ENCODE results near the gene ZNF608. TPM values are rescaled to one million over a fixed set of nuclear protein-coding genes. Genes with fewer than 3 reads are reported as not detected.

The ZNF608 gene
- total and polyA plus RNA-seq, 4 experiments from 2014 or later, result not detected

DNA sequence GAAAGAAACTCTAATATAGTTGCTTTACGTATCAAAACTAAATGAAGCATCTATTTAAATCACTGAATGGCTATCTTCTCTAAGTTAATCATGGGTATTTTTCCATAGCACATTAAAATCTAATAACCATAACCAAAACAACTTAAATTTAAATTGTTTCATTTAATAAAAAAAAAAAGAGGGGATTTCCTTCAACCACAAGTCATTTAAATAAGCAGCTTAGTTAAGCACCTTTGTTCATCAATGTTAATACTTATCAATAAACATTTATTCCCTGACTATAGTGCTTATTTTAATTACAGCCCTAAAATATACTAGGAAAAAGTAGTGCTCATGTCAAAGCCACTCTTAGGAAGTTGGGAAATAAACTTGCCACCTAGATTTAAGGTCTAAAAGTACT, 30.3 kb downstream of the ZNF608 start:
- Mint-ChIP-seq H3K27me3 (no peaks in the 10 kb centered on the region), H3K4me3 (no peak overlapping the region), H3K9me3 (peaks cover 0 to 5% (median under 1%) of the 10 kb centered on the region in 8 donors), H3K27ac (no peak overlapping the region), H3K4me1 (no peaks in the 10 kb centered on the region), H3K36me3 (no peaks in the 10 kb centered on the region)
- Histone ChIP-seq H3K9me3 (ENCODE audit: control insufficient read depth in 1 of 2, low read length in 2 of 2) (no peaks in the 10 kb centered on the region), H3K4me1 (ENCODE audit: insufficient read depth, low read length) (no peaks in the 10 kb centered on the region), H3K27ac (ENCODE audit: low read depth, low read length) (no peak overlapping the region), H3K27me3 (ENCODE audit: insufficient read depth, low read length) (no peaks in the 10 kb centered on the region), H3K36me3 (ENCODE audit: insufficient read depth, low read length) (no peaks in the 10 kb centered on the region), H3K4me3 (ENCODE audit: low read length in 2 of 2) (no peak overlapping the region)
- ChIA-PET CTCF (ENCODE audit: partially characterized antibody) (no interaction called here), POLR2A (ENCODE audit: partially characterized antibody) (no interaction called here)
- no peak for DNase-seq
- intact Hi-C loops (cut with micrococcal nuclease), result no loop called here

DNA sequence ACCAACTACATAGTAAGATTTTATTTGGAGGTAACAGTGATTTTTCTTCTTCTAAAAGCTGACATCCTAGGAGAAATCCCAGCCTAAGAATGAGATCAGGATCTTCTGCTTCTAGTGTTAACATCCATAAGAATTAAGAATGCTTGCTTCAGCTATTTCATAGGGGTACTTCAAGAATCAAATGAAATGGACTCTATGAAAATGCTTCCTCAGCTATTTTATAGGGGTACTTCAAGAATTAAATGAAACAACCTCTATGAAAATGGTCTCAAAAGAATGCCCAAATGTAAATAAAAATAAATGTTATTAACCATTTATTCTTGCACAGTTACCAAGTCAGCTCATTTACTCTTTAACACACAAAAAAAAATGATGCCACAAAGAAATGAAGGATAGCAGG, 31.5 kb downstream of the ZNF608 start:
- no peaks in the 10 kb centered on the region for H3K36me3 ChIP-seq (ENCODE audit: insufficient read depth, low read length)

DNA sequence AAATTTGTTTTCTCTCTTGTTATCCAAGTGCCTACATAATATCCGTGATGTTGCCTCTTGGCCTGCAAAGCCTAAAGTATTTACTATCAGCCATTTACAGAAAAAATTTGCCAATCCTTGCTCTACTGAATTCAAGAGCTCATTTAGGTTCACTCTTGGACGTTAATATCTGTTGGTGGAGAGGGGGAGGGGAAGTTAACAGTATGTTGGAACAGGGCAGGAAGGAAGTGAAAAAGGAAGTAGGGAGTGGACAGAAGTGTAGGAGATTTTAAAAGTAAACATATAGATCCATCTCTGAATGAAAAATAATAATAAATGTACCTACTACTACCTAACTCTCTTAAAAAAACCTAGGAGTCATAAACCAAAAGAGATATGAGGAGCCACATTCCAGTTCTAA, 32.8 kb downstream of the ZNF608 start:
- ChIA-PET CTCF (ENCODE audit: partially characterized antibody) (no interaction called here), POLR2A (ENCODE audit: partially characterized antibody) (no interaction called here)
- Histone ChIP-seq H3K4me1 (ENCODE audit: insufficient read depth, low read length) (no peaks in the 10 kb centered on the region), H3K36me3 (ENCODE audit: insufficient read depth, low read length) (no peaks in the 10 kb centered on the region), H3K9me3 (ENCODE audit: control insufficient read depth in 1 of 2, low read length in 2 of 2) (no peaks in the 10 kb centered on the region), H3K27me3 (ENCODE audit: insufficient read depth, low read length) (no peaks in the 10 kb centered on the region), H3K27ac (ENCODE audit: low read depth, low read length) (no peak overlapping the region), H3K4me3 (ENCODE audit: low read length in 2 of 2) (no peak overlapping the region)
- H3K36me3 Mint-ChIP-seq, result no peaks in the 10 kb centered on the region
- no peak for DNase-seq
- H3K27ac Mint-ChIP-seq, result no peak overlapping the region
- H3K4me3 Mint-ChIP-seq, result no peak overlapping the region
- peaks cover 0 to 4% (median 2%) of the 10 kb centered on the region in 8 donors for H3K9me3 Mint-ChIP-seq
- intact Hi-C loops (cut with micrococcal nuclease), result no loop called here
- no peaks in the 10 kb centered on the region for H3K27me3 Mint-ChIP-seq
- H3K4me1 Mint-ChIP-seq, result no peaks in the 10 kb centered on the region

More for the DNA sequence above, 31.5 kb downstream of the ZNF608 start:
- H3K4me3 ChIP-seq (ENCODE audit: low read length in 2 of 2), result no peak overlapping the region
- Mint-ChIP-seq H3K27ac (no peak overlapping the region), H3K4me1 (no peaks in the 10 kb centered on the region), H3K9me3 (peaks cover 0 to 3% (median under 1%) of the 10 kb centered on the region in 8 donors), H3K4me3 (no peak overlapping the region), H3K36me3 (no peaks in the 10 kb centered on the region), H3K27me3 (no peaks in the 10 kb centered on the region)
- H3K27ac ChIP-seq (ENCODE audit: low read depth, low read length), result no peak overlapping the region
- DNase-seq, result no peak
- intact Hi-C loops (cut with micrococcal nuclease), result no loop called here
- H3K27me3 ChIP-seq (ENCODE audit: insufficient read depth, low read length), result no peaks in the 10 kb centered on the region
- ChIA-PET POLR2A (ENCODE audit: partially characterized antibody) (no interaction called here), CTCF (ENCODE audit: partially characterized antibody) (no interaction called here)
- H3K4me1 ChIP-seq (ENCODE audit: insufficient read depth, low read length), result no peaks in the 10 kb centered on the region
- no peaks in the 10 kb centered on the region for H3K9me3 ChIP-seq (ENCODE audit: control insufficient read depth in 1 of 2, low read length in 2 of 2)

DNA sequence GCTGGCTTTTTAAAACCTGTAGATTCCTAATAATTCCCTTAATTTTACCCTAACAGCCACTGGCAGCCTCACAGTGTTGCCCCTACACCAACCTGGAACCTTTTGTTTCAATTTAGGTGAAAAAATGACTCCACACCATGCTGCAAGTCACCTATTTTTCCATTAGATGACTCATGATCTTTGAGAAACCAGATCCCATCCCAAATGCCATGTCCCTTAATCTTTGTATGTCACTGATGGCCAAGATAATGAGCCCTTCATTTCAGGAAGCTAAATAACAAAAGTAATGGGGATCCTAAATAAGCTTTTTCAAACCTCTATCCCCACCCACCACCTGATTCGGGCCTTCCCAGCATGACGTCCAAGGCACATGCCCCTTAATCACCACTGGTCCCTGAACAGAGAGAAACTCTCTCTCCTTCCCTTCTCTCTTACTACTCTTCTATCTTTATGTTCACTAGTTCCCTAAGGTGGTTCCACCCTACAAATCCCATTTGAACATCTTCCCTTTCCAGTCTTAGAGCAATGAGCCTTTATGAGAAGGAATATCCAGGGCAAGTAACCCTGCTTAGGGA, 33.6 kb downstream of the ZNF608 start:
- no peaks in the 10 kb centered on the region for H3K36me3 Mint-ChIP-seq
- H3K9me3 Mint-ChIP-seq, result peaks cover 0 to 4% (median 2%) of the 10 kb centered on the region in 8 donors
- no peaks in the 10 kb centered on the region for H3K4me1 Mint-ChIP-seq
- no peak overlapping the region for H3K27ac Mint-ChIP-seq
- ChIA-PET POLR2A (ENCODE audit: partially characterized antibody) (no interaction called here), CTCF (ENCODE audit: partially characterized antibody) (no interaction called here)
- no peaks in the 10 kb centered on the region for H3K9me3 ChIP-seq (ENCODE audit: control insufficient read depth in 1 of 2, low read length in 2 of 2)
- no peak for DNase-seq
- H3K27me3 Mint-ChIP-seq, result no peaks in the 10 kb centered on the region
- no peaks in the 10 kb centered on the region for H3K27me3 ChIP-seq (ENCODE audit: insufficient read depth, low read length)
- intact Hi-C loops (cut with micrococcal nuclease), result no loop called here
- H3K4me1 ChIP-seq (ENCODE audit: insufficient read depth, low read length), result no peaks in the 10 kb centered on the region
- H3K36me3 ChIP-seq (ENCODE audit: insufficient read depth, low read length), result no peaks in the 10 kb centered on the region
- H3K27ac ChIP-seq (ENCODE audit: low read depth, low read length), result no peak overlapping the region
- no peak overlapping the region for H3K4me3 ChIP-seq (ENCODE audit: low read length in 2 of 2)
- no peak overlapping the region for H3K4me3 Mint-ChIP-seq

DNA sequence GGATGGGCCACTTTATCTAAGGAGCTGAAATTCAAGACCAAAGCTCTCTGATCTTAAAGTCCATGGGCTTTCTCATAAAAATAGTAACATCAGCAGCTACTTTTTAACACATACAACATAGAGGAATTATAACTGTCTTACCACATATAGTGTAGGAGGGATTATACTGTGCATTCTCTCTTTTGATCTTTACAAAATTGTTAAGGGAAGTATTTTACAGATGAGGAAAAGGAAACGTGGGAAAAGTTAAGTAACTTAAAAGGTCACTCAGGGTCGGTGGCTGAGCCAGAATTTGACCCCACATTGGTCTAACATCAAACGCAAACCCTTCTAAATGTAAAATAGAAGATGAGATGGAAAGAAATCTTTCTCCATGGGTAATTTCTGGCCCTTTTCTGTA, 38.4 kb downstream of the ZNF608 start:
- no peaks in the 10 kb centered on the region for H3K9me3 ChIP-seq (ENCODE audit: control insufficient read depth in 1 of 2, low read length in 2 of 2)
- H3K4me3 ChIP-seq (ENCODE audit: low read length in 2 of 2), result no peak overlapping the region
- intact Hi-C loops (cut with micrococcal nuclease), result no loop called here
- no peak overlapping the region for H3K4me3 Mint-ChIP-seq
- POLR2A ChIA-PET (ENCODE audit: partially characterized antibody), result no interaction called here
- no peaks in the 10 kb centered on the region for H3K4me1 ChIP-seq (ENCODE audit: insufficient read depth, low read length)
- no peak overlapping the region for H3K27ac ChIP-seq (ENCODE audit: low read depth, low read length)
- no peaks in the 10 kb centered on the region for H3K27me3 ChIP-seq (ENCODE audit: insufficient read depth, low read length)
- no peak overlapping the region for H3K27ac Mint-ChIP-seq
- CTCF ChIA-PET (ENCODE audit: partially characterized antibody), result no interaction called here
- H3K4me1 Mint-ChIP-seq, result no peaks in the 10 kb centered on the region
- peaks cover 0 to 7% (median 2%) of the 10 kb centered on the region in 8 donors for H3K9me3 Mint-ChIP-seq
- H3K36me3 ChIP-seq (ENCODE audit: insufficient read depth, low read length), result no peaks in the 10 kb centered on the region
- H3K27me3 Mint-ChIP-seq, result peaks cover 0 to 3% of the 10 kb centered on the region in 2 donors
- DNase-seq, result no peak
- H3K36me3 Mint-ChIP-seq, result no peaks in the 10 kb centered on the region

- H3K36me3 ChIP-seq (ENCODE audit: insufficient read depth, low read length), result no peaks in the 10 kb centered on the region
- CTCF ChIA-PET (ENCODE audit: partially characterized antibody), result no interaction called here
- no peak overlapping the region for H3K4me3 ChIP-seq (ENCODE audit: low read length in 2 of 2)
- no peaks in the 10 kb centered on the region for H3K9me3 ChIP-seq (ENCODE audit: control insufficient read depth in 1 of 2, low read length in 2 of 2)
- no peaks in the 10 kb centered on the region for H3K4me1 ChIP-seq (ENCODE audit: insufficient read depth, low read length)
- H3K36me3 Mint-ChIP-seq, result no peaks in the 10 kb centered on the region
- intact Hi-C loops (cut with micrococcal nuclease), result no loop called here
- H3K4me3 Mint-ChIP-seq, result no peak overlapping the region
- peaks cover 0 to 3% of the 10 kb centered on the region in 2 donors for H3K27me3 Mint-ChIP-seq
- H3K4me1 Mint-ChIP-seq, result no peaks in the 10 kb centered on the region
- peaks cover 0 to 7% (median 1%) of the 10 kb centered on the region in 8 donors for H3K9me3 Mint-ChIP-seq
- POLR2A ChIA-PET (ENCODE audit: partially characterized antibody), result no interaction called here
- DNase-seq, result no peak
- no peak overlapping the region for H3K27ac ChIP-seq (ENCODE audit: low read depth, low read length)
- no peaks in the 10 kb centered on the region for H3K27me3 ChIP-seq (ENCODE audit: insufficient read depth, low read length)
- no peak overlapping the region for H3K27ac Mint-ChIP-seq
Measured at GRCh38 chr5:124707520-124707919, 38.9 kb downstream of the ZNF608 start.

- no peak for DNase-seq
- H3K27me3 ChIP-seq (ENCODE audit: insufficient read depth, low read length), result no peaks in the 10 kb centered on the region
- intact Hi-C loops (cut with micrococcal nuclease), result no loop called here
- no peak overlapping the region for H3K4me3 ChIP-seq (ENCODE audit: low read length in 2 of 2)
- H3K4me3 Mint-ChIP-seq, result no peak overlapping the region
- ChIA-PET CTCF (ENCODE audit: partially characterized antibody) (no interaction called here), POLR2A (ENCODE audit: partially characterized antibody) (no interaction called here)
- H3K9me3 Mint-ChIP-seq, result peaks cover 0 to 5% (median 0%) of the 10 kb centered on the region in 8 donors
- H3K27me3 Mint-ChIP-seq, result peaks cover 0 to 3% of the 10 kb centered on the region in 2 donors
- no peaks in the 10 kb centered on the region for H3K4me1 ChIP-seq (ENCODE audit: insufficient read depth, low read length)
- H3K36me3 ChIP-seq (ENCODE audit: insufficient read depth, low read length), result no peaks in the 10 kb centered on the region
- H3K4me1 Mint-ChIP-seq, result no peaks in the 10 kb centered on the region
- no peaks in the 10 kb centered on the region for H3K9me3 ChIP-seq (ENCODE audit: control insufficient read depth in 1 of 2, low read length in 2 of 2)
- no peaks in the 10 kb centered on the region for H3K36me3 Mint-ChIP-seq
- H3K27ac ChIP-seq (ENCODE audit: low read depth, low read length), result no peak overlapping the region
- H3K27ac Mint-ChIP-seq, result peak overlapping the region in 1 of 7 donors; percentile 69
Measured at GRCh38 chr5:124706729-124707361, 39.6 kb downstream of the ZNF608 start.
